SK-N-SH (cell line): Measurements from ENCODE around the gene CEP19. TPM values are rescaled to one million over a fixed set of nuclear protein-coding genes. Genes with fewer than 3 reads are reported as not detected.

Source experiments
- CTCF ChIA-PET: fragments of 300-600, 350-600 bp; formaldehyde crosslinking; extraction: SDS; loops from one replicate; lab custom pipeline; 2021; lab: Yijun Ruan, JAX
- POLR2A ChIA-PET: fragments of 350-600 bp; sonication (Branson Sonifier 250); formaldehyde crosslinking; extraction: SDS; loops from one replicate; lab custom pipeline; 2020; ENCODE audit warnings: antibody characterized with exemption, inconsistent platforms; lab: Yijun Ruan, JAX
- DNase-seq: peaks from one replicate; pipeline ENCODE4 v3.0.0; 2012
- H2AFZ ChIP-seq: fragments of 200-600 bp; sonication (generic); 2 replicates; pipeline ENCODE4 v1.8.1; 2016; ENCODE audit warnings: antibody characterized with exemption, mild to moderate bottlenecking, low read depth
- H3F3A ChIP-seq: fragments of 200-600 bp; sonication (generic); replicated peaks from 2 replicates; pipeline ENCODE3; 2016; ENCODE audit warnings: antibody characterized with exemption, mild to moderate bottlenecking; ENCODE audit not compliant: insufficient read depth
- H3K27ac ChIP-seq, 2 experiments: fragments of 200-500 bp in 1 of 2; fragments of 200-600 bp in 1 of 2; sonication (Bioruptor generic) in 1 of 2; sonication (generic), shearing (Covaris generic) in 1 of 2; 2 replicates each; pipeline versions ENCODE4 v1.5.1 to v1.6.1; 2014 to 2016; ENCODE audit warnings: low read depth in 2 of 2, inconsistent platforms in 1 of 2, low read length in 1 of 2, mild to moderate bottlenecking in 1 of 2, mixed read lengths in 1 of 2
- H3K27me3 ChIP-seq: fragments of 200-600 bp; sonication (generic), shearing (Covaris generic); 2 replicates; pipeline ENCODE4 v1.6.1; 2016; ENCODE audit warnings: mixed run types; ENCODE audit not compliant: insufficient read depth
- H3K36me3 ChIP-seq, 2 experiments: fragments of 200-500 bp in 1 of 2; fragments of 200-600 bp in 1 of 2; sonication (Bioruptor generic) in 1 of 2; sonication (generic) in 1 of 2; replicated peaks in 1 of 2; 2 replicates each; pipeline versions ENCODE3 to v1.5.1; 2014 to 2016; ENCODE audit warnings: low read length in 1 of 2, mild to moderate bottlenecking in 1 of 2; ENCODE audit not compliant: insufficient read depth in 2 of 2, control insufficient read depth in 1 of 2
- H3K4me1 ChIP-seq, 2 experiments: fragments of 200-500 bp in 1 of 2; fragments of 200-600 bp in 1 of 2; sonication (Bioruptor generic) in 1 of 2; sonication (generic), shearing (Covaris generic) in 1 of 2; 2 replicates each; pipeline versions ENCODE4 v1.5.1 to v1.6.1; 2014 to 2016; ENCODE audit warnings: low read depth in 1 of 2, low read length in 1 of 2, mixed run types in 1 of 2; ENCODE audit not compliant: insufficient read depth in 2 of 2, control insufficient read depth in 1 of 2
- H3K4me2 ChIP-seq: fragments of 200-600 bp; sonication (generic), shearing (Covaris generic); 2 replicates; pipeline ENCODE4 v1.6.1; 2017; ENCODE audit warnings: mixed run types
- H3K4me3 ChIP-seq, 2 experiments: fragments of 200-500 bp in 1 of 2; fragments of 200-600 bp in 1 of 2; sonication (Bioruptor generic) in 1 of 2; sonication (generic), shearing (Covaris generic) in 1 of 2; 2 replicates each; pipeline versions ENCODE4 v1.5.1 to v1.8.1; 2014 to 2016; ENCODE audit warnings: low read depth in 2 of 2, inconsistent platforms in 1 of 2, low read length in 1 of 2, mild to moderate bottlenecking in 1 of 2, mixed read lengths in 1 of 2, moderate library complexity in 1 of 2
- H3K79me2 ChIP-seq: fragments of 200-600 bp; sonication (generic); 2 replicates; pipeline ENCODE4 v1.8.1; 2017; ENCODE audit warnings: mild to moderate bottlenecking; ENCODE audit not compliant: insufficient read depth
- H3K9ac ChIP-seq: fragments of 200-600 bp; sonication (generic); 2 replicates; pipeline ENCODE4 v1.6.1; 2017; ENCODE audit warnings: mixed run types
- H3K9me2 ChIP-seq: fragments of 200-600 bp; sonication (generic); 2 replicates; pipeline ENCODE4 v1.6.1; 2017; ENCODE audit warnings: mixed run types
- H3K9me3 ChIP-seq: fragments of 200-600 bp; sonication (generic); 2 replicates; pipeline ENCODE4 v1.6.1; 2017; ENCODE audit warnings: mixed run types, mild to moderate bottlenecking, moderate library complexity
- H4K20me1 ChIP-seq: fragments of 200-600 bp; sonication (generic); 2 replicates; pipeline ENCODE4 v1.6.1; 2017; ENCODE audit warnings: mild to moderate bottlenecking, mixed run types; ENCODE audit not compliant: insufficient read depth
- EZH2phosphoT487 ChIP-seq: fragments of 200-600 bp; sonication (generic); IDR thresholded peaks from 2 replicates; pipeline ENCODE4 v1.6.1; 2017; ENCODE audit warnings: low read depth, mixed run types, mild to moderate bottlenecking, antibody characterized with exemption, moderate library complexity, borderline replicate concordance
- FOXJ3 ChIP-seq: sonication (generic); formaldehyde crosslinking; IDR thresholded peaks from 2 replicates; pipeline ENCODE4 v1.5.1; 2020; ENCODE audit warnings: mild to moderate bottlenecking, missing genetic modification reagents
- GABPA ChIP-seq: IDR thresholded peaks from 2 replicates; pipeline ENCODE4 v1.4.0; 2012; ENCODE audit warnings: low read depth, mild to moderate bottlenecking
- GATA2 ChIP-seq: sonication (generic); formaldehyde crosslinking; IDR thresholded peaks from 2 replicates; pipeline ENCODE4 v1.5.0; 2020; ENCODE audit warnings: mild to moderate bottlenecking, missing genetic modification reagents
- MXI1 ChIP-seq: IDR thresholded peaks from 2 replicates; pipeline ENCODE4 v1.6.1; 2012; ENCODE audit warnings: mild to moderate bottlenecking, low read depth, low read length, improper control_type of control experiment
- NFIC ChIP-seq: IDR thresholded peaks from 2 replicates; pipeline ENCODE4 v1.4.0; 2012; ENCODE audit warnings: borderline replicate concordance
- POLR2AphosphoS5 ChIP-seq: IDR thresholded peaks from 2 replicates; pipeline ENCODE4 v1.6.1; 2012; ENCODE audit warnings: low read depth, low read length
- RFX5 ChIP-seq: IDR thresholded peaks from 2 replicates; pipeline ENCODE4 v1.6.1; 2012; ENCODE audit warnings: mild to moderate bottlenecking, improper control_type of control experiment, low read length
- SMC3 ChIP-seq: IDR thresholded peaks from 2 replicates; pipeline ENCODE4 v1.6.1; 2012; ENCODE audit warnings: low read depth, low read length, improper control_type of control experiment
- WGBS: methylation state at CpG from one replicate; pipeline ENCODE4 v1.1.6; 2017; ENCODE audit warnings: low lambda C conversion rate; 5-methylcytosine and 5-hydroxymethylcytosine counted together
- polyA plus RNA-seq, 3 experiments: library from polyadenylated mRNA; depleted of rRNA; stranded (reverse); fragments of >200 nt; gene quantifications; 2 replicates each; pipeline ENCODE4 v1.2.3, GENCODE V29; 2012
- TF ChIP-seq, protein P1 (sequence below): IDR thresholded peaks from 2 replicates; pipeline ENCODE4 v1.6.1; 2012; ENCODE audit warnings: mild to moderate bottlenecking, low read depth, low read length, moderate library complexity
- TF ChIP-seq, protein P2 (sequence below): IDR thresholded peaks from 2 replicates; pipeline ENCODE4; 2012
- TF ChIP-seq, protein P3 (sequence below): IDR thresholded peaks from 2 replicates; pipeline ENCODE4 v1.4.0; 2012; ENCODE audit warnings: low read depth, borderline replicate concordance
- TF ChIP-seq, protein P4 (sequence below): IDR thresholded peaks from 2 replicates; pipeline ENCODE4 v1.4.0; 2012; ENCODE audit warnings: low read depth
- TF ChIP-seq, protein P5 (sequence below): fragments of 200-600 bp; sonication (generic); IDR thresholded peaks from 2 replicates; pipeline ENCODE4 v1.6.1; 2017; ENCODE audit warnings: antibody characterized with exemption, mild to moderate bottlenecking, moderate library complexity

CEP19 gene
- polyA plus RNA-seq, 1 of the 3 experiments (the other 2 are of a cell fraction), result 2.6 TPM

DNA sequence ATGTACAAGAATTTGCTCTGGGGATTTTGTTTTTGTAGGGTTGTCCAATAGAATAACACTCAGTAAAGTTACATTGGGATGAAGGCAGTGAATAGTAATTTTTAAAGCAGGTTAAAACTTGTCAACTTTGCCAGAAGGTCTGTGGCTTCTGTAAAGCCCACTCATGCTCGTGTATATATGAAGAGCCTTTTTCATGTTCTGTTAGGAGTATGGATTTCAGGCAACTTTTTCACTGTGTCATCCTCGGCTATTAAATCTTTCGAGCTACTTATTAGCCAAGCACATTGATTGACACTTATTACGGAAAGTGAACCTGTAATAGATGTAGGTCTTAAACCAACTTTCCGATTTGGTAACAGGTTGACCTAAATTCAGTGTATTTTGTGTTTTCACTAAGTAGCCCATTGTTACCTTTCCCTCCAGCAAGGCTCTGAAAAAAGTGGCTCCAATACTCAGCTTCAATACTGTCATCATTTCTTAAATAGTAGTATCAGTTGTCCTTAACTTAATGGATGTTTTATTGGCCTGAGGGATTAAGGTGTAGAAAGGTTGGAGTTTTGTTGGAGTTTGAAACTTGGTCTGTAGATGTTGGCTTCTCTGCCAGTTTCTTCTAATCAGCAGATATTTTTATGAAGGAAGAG lies 29.3 kb upstream of the CEP19 start (continued):
- TF ChIP-seq, protein P1, sequence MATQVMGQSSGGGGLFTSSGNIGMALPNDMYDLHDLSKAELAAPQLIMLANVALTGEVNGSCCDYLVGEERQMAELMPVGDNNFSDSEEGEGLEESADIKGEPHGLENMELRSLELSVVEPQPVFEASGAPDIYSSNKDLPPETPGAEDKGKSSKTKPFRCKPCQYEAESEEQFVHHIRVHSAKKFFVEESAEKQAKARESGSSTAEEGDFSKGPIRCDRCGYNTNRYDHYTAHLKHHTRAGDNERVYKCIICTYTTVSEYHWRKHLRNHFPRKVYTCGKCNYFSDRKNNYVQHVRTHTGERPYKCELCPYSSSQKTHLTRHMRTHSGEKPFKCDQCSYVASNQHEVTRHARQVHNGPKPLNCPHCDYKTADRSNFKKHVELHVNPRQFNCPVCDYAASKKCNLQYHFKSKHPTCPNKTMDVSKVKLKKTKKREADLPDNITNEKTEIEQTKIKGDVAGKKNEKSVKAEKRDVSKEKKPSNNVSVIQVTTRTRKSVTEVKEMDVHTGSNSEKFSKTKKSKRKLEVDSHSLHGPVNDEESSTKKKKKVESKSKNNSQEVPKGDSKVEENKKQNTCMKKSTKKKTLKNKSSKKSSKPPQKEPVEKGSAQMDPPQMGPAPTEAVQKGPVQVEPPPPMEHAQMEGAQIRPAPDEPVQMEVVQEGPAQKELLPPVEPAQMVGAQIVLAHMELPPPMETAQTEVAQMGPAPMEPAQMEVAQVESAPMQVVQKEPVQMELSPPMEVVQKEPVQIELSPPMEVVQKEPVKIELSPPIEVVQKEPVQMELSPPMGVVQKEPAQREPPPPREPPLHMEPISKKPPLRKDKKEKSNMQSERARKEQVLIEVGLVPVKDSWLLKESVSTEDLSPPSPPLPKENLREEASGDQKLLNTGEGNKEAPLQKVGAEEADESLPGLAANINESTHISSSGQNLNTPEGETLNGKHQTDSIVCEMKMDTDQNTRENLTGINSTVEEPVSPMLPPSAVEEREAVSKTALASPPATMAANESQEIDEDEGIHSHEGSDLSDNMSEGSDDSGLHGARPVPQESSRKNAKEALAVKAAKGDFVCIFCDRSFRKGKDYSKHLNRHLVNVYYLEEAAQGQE, result no peak
- no peak for TF ChIP-seq MXI1
- no peak for TF ChIP-seq EZH2phosphoT487
- TF ChIP-seq GATA2 (CRISPR knock-in tag), result no peak
- TF ChIP-seq FOXJ3 (CRISPR knock-in tag), result no peak
- TF ChIP-seq RFX5, result no peak
- TF ChIP-seq SMC3, result no peak
- TF ChIP-seq, protein P2, sequence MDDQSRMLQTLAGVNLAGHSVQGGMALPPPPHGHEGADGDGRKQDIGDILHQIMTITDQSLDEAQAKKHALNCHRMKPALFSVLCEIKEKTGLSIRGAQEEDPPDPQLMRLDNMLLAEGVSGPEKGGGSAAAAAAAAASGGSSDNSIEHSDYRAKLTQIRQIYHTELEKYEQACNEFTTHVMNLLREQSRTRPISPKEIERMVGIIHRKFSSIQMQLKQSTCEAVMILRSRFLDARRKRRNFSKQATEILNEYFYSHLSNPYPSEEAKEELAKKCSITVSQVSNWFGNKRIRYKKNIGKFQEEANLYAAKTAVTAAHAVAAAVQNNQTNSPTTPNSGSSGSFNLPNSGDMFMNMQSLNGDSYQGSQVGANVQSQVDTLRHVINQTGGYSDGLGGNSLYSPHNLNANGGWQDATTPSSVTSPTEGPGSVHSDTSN, result no peak

DNA sequence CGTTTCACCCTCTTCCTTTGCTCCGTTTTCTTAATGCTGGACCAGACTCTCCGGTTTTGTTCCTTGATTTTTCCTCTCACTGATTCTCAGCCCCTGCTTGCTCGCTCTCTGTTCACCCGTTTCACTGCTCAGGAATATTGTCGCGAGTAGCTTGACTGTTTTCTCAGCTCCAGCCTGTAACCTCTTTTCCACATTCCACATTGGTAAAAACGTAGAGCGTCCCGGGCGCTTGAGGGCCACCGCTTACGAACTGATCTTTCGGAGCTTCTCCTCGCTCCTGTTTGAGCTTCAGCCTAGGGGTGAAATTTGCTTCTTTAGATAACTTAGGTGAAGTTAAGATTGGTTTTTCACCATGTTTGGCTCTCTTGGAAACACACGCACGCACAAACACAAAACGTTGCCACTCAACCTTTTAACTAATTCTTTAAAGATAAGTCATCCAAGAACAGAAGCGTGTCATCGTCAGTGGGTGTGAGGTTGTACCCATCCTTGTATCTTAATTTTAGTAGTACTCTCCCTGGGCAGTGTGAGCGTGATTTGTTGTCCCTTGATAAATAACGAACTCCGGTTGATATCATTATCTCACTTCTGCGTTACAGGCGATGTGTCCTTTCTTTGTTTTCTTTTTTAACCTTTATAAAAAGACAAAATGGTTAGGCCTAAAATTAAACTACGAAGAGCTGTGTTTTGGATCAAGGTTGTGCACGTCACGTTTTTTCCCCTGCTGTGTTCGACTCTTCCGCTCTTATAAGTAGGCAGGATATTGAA lies 28.6 kb upstream of the CEP19 start:
- Histone ChIP-seq H3K9me2 (no peaks in the 10 kb centered on the region), H4K20me1 (peaks cover 42% of the 10 kb centered on the region), H3K27ac (peak overlapping the region; percentile 88 to 93), H3K79me2 (peaks cover 59% of the 10 kb centered on the region), H3K27me3 (no peaks in the 10 kb centered on the region), H3K36me3 (peaks cover 0 to 12% of the 10 kb centered on the region in 2 experiments), H2AFZ (peak overlapping the region; percentile 78), H3K4me1 (peaks cover 0 to 2% of the 10 kb centered on the region in 2 experiments; a peak in 2 of 4 replicates)
- CTCF ChIA-PET, result interaction anchor here (0.9 to 1.8 kb wide), 4 partner anchors 53 to 488 kb away, joined by 3 to 4 read pairs (median 4); no protein-coding TSS in a partner anchor
- POLR2A ChIA-PET, result interaction anchor here (0.8 to 2.0 kb wide), 4 partner anchors 10 to 201 kb away, joined by 3 to 9 read pairs (median 6); partner anchors contain the start of genes NCBP2 and SENP5
- 2% methylated on average over 30 of the region's 30 CpGs for WGBS
- TF ChIP-seq, protein P3, sequence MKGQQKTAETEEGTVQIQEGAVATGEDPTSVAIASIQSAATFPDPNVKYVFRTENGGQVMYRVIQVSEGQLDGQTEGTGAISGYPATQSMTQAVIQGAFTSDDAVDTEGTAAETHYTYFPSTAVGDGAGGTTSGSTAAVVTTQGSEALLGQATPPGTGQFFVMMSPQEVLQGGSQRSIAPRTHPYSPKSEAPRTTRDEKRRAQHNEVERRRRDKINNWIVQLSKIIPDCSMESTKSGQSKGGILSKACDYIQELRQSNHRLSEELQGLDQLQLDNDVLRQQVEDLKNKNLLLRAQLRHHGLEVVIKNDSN, result no peak
- TF ChIP-seq, protein P4, sequence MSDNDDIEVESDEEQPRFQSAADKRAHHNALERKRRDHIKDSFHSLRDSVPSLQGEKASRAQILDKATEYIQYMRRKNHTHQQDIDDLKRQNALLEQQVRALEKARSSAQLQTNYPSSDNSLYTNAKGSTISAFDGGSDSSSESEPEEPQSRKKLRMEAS, result peak; percentile 11
- TF ChIP-seq POLR2AphosphoS5, result no peak
- TF ChIP-seq GABPA, result no peak
- TF ChIP-seq, protein P1, result no peak
- no peak for TF ChIP-seq NFIC
- no peak for TF ChIP-seq RFX5
- no peak for TF ChIP-seq EZH2phosphoT487
- TF ChIP-seq, protein P5, sequence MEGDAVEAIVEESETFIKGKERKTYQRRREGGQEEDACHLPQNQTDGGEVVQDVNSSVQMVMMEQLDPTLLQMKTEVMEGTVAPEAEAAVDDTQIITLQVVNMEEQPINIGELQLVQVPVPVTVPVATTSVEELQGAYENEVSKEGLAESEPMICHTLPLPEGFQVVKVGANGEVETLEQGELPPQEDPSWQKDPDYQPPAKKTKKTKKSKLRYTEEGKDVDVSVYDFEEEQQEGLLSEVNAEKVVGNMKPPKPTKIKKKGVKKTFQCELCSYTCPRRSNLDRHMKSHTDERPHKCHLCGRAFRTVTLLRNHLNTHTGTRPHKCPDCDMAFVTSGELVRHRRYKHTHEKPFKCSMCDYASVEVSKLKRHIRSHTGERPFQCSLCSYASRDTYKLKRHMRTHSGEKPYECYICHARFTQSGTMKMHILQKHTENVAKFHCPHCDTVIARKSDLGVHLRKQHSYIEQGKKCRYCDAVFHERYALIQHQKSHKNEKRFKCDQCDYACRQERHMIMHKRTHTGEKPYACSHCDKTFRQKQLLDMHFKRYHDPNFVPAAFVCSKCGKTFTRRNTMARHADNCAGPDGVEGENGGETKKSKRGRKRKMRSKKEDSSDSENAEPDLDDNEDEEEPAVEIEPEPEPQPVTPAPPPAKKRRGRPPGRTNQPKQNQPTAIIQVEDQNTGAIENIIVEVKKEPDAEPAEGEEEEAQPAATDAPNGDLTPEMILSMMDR, result no peak
- TF ChIP-seq, all 33 proteins: peak for 1
- Histone ChIP-seq H3K4me2 (peak overlapping the region; percentile 73), H3K9ac (peak overlapping the region; percentile 94), H3K9me3 (peaks cover 5% of the 10 kb centered on the region; the same call in 1 of the 2 replicates), H3F3A (peaks cover 11% of the 10 kb centered on the region), H3K4me3 (peak overlapping the region; percentile 76 to 87)
- DNase-seq, result peak; percentile 57
